Measurements from ENCODE around the gene RPTOR.

RPTOR gene

GRCh38 chr17:80749611-80750010, 205.0 kb downstream of the RPTOR start:
- Histone ChIP-seq H3K36me3 (ENCODE audit: control insufficient read depth in 1 of 2, insufficient read depth in 2 of 2, low read length in 2 of 2) (peaks cover 8% of the 10 kb centered on the region in 2 donors), H3K9ac (ENCODE audit: low read depth in 1 of 2, low read length in 2 of 2) (no peak overlapping the region), H3K27ac (ENCODE audit: low read depth, low read length) (no peak overlapping the region), H3K9me3 (ENCODE audit: control insufficient read depth in 1 of 2, low read length in 2 of 2) (no peaks in the 10 kb centered on the region), H3K4me1 (ENCODE audit: control insufficient read depth in 1 of 2, insufficient read depth in 2 of 2, low read length in 2 of 2) (peaks cover 0 to 3% of the 10 kb centered on the region in 2 donors), H3K4me3 (ENCODE audit: low read depth in 1 of 2, low read length in 2 of 2) (no peak overlapping the region), H3K27me3 (ENCODE audit: control insufficient read depth in 1 of 2, insufficient read depth in 2 of 2, low read length in 2 of 2) (no peaks in the 10 kb centered on the region)

GRCh38 chr17:80750263-80750662, 205.6 kb downstream of the RPTOR start:
- Histone ChIP-seq H3K9me3 (ENCODE audit: control insufficient read depth in 1 of 2, low read length in 2 of 2) (no peaks in the 10 kb centered on the region), H3K27ac (ENCODE audit: low read depth, low read length) (no peak overlapping the region), H3K4me1 (ENCODE audit: control insufficient read depth in 1 of 2, insufficient read depth in 2 of 2, low read length in 2 of 2) (peaks cover 0 to 3% of the 10 kb centered on the region in 2 donors), H3K27me3 (ENCODE audit: control insufficient read depth in 1 of 2, insufficient read depth in 2 of 2, low read length in 2 of 2) (no peaks in the 10 kb centered on the region), H3K9ac (ENCODE audit: low read depth in 1 of 2, low read length in 2 of 2) (no peak overlapping the region), H3K36me3 (ENCODE audit: control insufficient read depth in 1 of 2, insufficient read depth in 2 of 2, low read length in 2 of 2) (peaks cover 8 to 13% of the 10 kb centered on the region in 2 donors), H3K4me3 (ENCODE audit: low read depth in 1 of 2, low read length in 2 of 2) (no peak overlapping the region)

- H3K27me3 ChIP-seq (ENCODE audit: control insufficient read depth in 1 of 2, insufficient read depth in 2 of 2, low read length in 2 of 2): no peaks in the 10 kb centered on the region
- H3K9ac ChIP-seq (ENCODE audit: low read depth in 1 of 2, low read length in 2 of 2): no peak overlapping the region
- no peaks in the 10 kb centered on the region for H3K9me3 ChIP-seq (ENCODE audit: control insufficient read depth in 1 of 2, low read length in 2 of 2)
- H3K4me1 ChIP-seq (ENCODE audit: control insufficient read depth in 1 of 2, insufficient read depth in 2 of 2, low read length in 2 of 2): peaks cover 0 to 3% of the 10 kb centered on the region in 2 donors
- H3K36me3 ChIP-seq (ENCODE audit: control insufficient read depth in 1 of 2, insufficient read depth in 2 of 2, low read length in 2 of 2): peaks cover 8 to 19% of the 10 kb centered on the region in 2 donors
- no peak overlapping the region for H3K27ac ChIP-seq (ENCODE audit: low read depth, low read length)
- H3K4me3 ChIP-seq (ENCODE audit: low read depth in 1 of 2, low read length in 2 of 2): no peak overlapping the region
Measured at GRCh38 chr17:80751070-80751945, 206.7 kb downstream of the RPTOR start.

DNA sequence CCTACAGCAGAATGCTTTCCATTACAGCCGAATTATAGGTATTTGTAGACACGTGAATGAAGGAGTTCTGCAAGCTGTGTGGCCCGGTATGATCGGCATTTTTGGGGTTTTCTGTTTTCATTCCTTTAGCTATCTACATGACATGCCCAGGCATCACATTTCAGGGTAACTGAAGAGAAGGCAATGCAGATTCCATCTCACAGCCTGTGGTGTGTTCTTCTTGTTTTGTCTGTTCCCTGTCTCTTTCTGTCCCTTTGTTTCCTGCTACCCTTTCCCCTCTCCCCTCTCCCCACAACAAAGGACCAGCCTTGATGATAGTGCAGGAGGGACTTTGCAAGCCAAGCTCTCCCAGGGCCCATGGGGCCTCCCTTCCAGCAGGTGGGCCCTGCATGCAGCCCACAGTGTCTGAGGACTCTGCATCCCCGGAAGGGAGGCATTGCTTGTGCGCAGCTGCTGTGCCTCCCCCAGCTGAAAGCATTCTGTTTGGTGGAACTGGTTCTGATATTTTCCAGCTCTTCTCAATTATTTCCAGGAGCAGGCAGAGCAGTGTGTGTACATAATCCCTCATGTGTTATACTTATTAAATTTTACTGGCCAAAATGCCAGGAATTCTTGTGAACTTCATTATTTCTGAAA, 207.4 kb downstream of the RPTOR start:
- H3K9me3 ChIP-seq (ENCODE audit: control insufficient read depth in 1 of 2, low read length in 2 of 2): no peaks in the 10 kb centered on the region
- H3K27me3 ChIP-seq (ENCODE audit: control insufficient read depth in 1 of 2, insufficient read depth in 2 of 2, low read length in 2 of 2): no peaks in the 10 kb centered on the region
- H3K4me3 ChIP-seq (ENCODE audit: low read depth in 1 of 2, low read length in 2 of 2): no peak overlapping the region
- peaks cover 8 to 25% of the 10 kb centered on the region in 2 donors for H3K36me3 ChIP-seq (ENCODE audit: control insufficient read depth in 1 of 2, insufficient read depth in 2 of 2, low read length in 2 of 2)
- H3K27ac ChIP-seq (ENCODE audit: low read depth, low read length): no peak overlapping the region
- H3K4me1 ChIP-seq (ENCODE audit: control insufficient read depth in 1 of 2, insufficient read depth in 2 of 2, low read length in 2 of 2): peaks cover 0 to 3% of the 10 kb centered on the region in 2 donors
- H3K9ac ChIP-seq (ENCODE audit: low read depth in 1 of 2, low read length in 2 of 2): no peak overlapping the region

- Histone ChIP-seq H3K27me3 (ENCODE audit: control insufficient read depth in 1 of 2, insufficient read depth in 2 of 2, low read length in 2 of 2) (no peaks in the 10 kb centered on the region), H3K9me3 (ENCODE audit: control insufficient read depth in 1 of 2, low read length in 2 of 2) (no peaks in the 10 kb centered on the region), H3K36me3 (ENCODE audit: control insufficient read depth in 1 of 2, insufficient read depth in 2 of 2, low read length in 2 of 2) (peaks cover 8 to 27% of the 10 kb centered on the region in 2 donors), H3K27ac (ENCODE audit: low read depth, low read length) (no peak overlapping the region), H3K4me3 (ENCODE audit: low read depth in 1 of 2, low read length in 2 of 2) (no peak overlapping the region), H3K9ac (ENCODE audit: low read depth in 1 of 2, low read length in 2 of 2) (no peak overlapping the region), H3K4me1 (ENCODE audit: control insufficient read depth in 1 of 2, insufficient read depth in 2 of 2, low read length in 2 of 2) (peaks cover 3 to 4% of the 10 kb centered on the region in 2 donors)
Measured at GRCh38 chr17:80753685-80754345, 209.2 kb downstream of the RPTOR start.

GRCh38 chr17:80754846-80755245, 210.2 kb downstream of the RPTOR start:
- Histone ChIP-seq H3K9ac (ENCODE audit: low read depth in 1 of 2, low read length in 2 of 2) (no peak overlapping the region), H3K9me3 (ENCODE audit: control insufficient read depth in 1 of 2, low read length in 2 of 2) (no peaks in the 10 kb centered on the region), H3K27ac (ENCODE audit: low read depth, low read length) (no peak overlapping the region), H3K36me3 (ENCODE audit: control insufficient read depth in 1 of 2, insufficient read depth in 2 of 2, low read length in 2 of 2) (peaks cover 8 to 27% of the 10 kb centered on the region in 2 donors), H3K27me3 (ENCODE audit: control insufficient read depth in 1 of 2, insufficient read depth in 2 of 2, low read length in 2 of 2) (no peaks in the 10 kb centered on the region), H3K4me1 (ENCODE audit: control insufficient read depth in 1 of 2, insufficient read depth in 2 of 2, low read length in 2 of 2) (peaks cover 5 to 9% of the 10 kb centered on the region in 2 donors), H3K4me3 (ENCODE audit: low read depth in 1 of 2, low read length in 2 of 2) (no peak overlapping the region)

DNA sequence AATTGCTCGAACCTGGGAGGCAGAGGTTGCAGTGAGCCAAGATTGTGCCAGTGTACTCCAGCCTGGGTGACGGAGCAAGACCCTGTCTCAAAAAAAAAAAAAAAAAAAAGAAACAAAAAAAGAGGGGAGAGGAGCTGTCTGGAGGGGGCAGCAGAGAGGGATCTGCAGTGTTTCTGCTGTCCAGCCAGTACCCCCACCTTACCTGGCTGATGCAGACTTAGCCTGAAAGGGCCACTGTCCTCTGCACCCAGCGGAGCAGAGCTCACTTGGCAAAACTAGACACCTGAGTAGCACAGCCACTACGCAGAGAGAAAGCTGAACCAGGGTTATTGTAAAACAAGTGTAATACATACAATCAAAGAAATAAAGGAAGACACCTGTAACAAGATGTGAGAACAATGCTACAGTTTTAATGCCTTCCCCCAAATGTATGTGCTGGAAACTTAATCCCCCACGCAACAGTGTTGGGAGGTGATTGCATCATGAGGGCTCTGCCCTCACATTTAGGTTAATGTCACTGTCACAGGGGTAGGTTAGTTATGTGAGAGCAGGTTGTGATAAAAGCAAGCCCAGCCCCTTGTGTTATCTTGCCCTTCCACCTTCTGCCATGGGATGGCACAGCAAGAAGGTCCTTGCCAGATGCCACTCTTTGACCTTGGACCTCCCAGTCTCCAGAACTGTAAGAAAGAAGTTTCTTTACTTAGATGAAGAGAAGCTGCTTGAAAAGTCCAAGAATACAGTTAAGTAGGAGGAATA, 211.2 kb downstream of the RPTOR start:
- Histone ChIP-seq H3K9ac (ENCODE audit: low read depth in 1 of 2, low read length in 2 of 2) (no peak overlapping the region), H3K27me3 (ENCODE audit: control insufficient read depth in 1 of 2, insufficient read depth in 2 of 2, low read length in 2 of 2) (no peaks in the 10 kb centered on the region), H3K4me3 (ENCODE audit: low read depth in 1 of 2, low read length in 2 of 2) (no peak overlapping the region), H3K9me3 (ENCODE audit: control insufficient read depth in 1 of 2, low read length in 2 of 2) (no peaks in the 10 kb centered on the region), H3K27ac (ENCODE audit: low read depth, low read length) (no peak overlapping the region), H3K36me3 (ENCODE audit: control insufficient read depth in 1 of 2, insufficient read depth in 2 of 2, low read length in 2 of 2) (peaks cover 8 to 27% of the 10 kb centered on the region in 2 donors), H3K4me1 (ENCODE audit: control insufficient read depth in 1 of 2, insufficient read depth in 2 of 2, low read length in 2 of 2) (peaks cover 9 to 16% of the 10 kb centered on the region in 2 donors)

GRCh38 chr17:80758481-80759376, 214.1 kb downstream of the RPTOR start:
- H3K4me3 ChIP-seq (ENCODE audit: low read depth in 1 of 2, low read length in 2 of 2): no peak overlapping the region
- peaks cover 9 to 17% of the 10 kb centered on the region in 2 donors for H3K4me1 ChIP-seq (ENCODE audit: control insufficient read depth in 1 of 2, insufficient read depth in 2 of 2, low read length in 2 of 2)
- no peak overlapping the region for H3K9ac ChIP-seq (ENCODE audit: low read depth in 1 of 2, low read length in 2 of 2)
- H3K36me3 ChIP-seq (ENCODE audit: control insufficient read depth in 1 of 2, insufficient read depth in 2 of 2, low read length in 2 of 2): peaks cover 6 to 27% of the 10 kb centered on the region in 2 donors
- H3K9me3 ChIP-seq (ENCODE audit: control insufficient read depth in 1 of 2, low read length in 2 of 2): no peaks in the 10 kb centered on the region
- H3K27ac ChIP-seq (ENCODE audit: low read depth, low read length): no peak overlapping the region
- H3K27me3 ChIP-seq (ENCODE audit: control insufficient read depth in 1 of 2, insufficient read depth in 2 of 2, low read length in 2 of 2): no peaks in the 10 kb centered on the region

GRCh38 chr17:80759377-80759673, 214.7 kb downstream of the RPTOR start:
- Histone ChIP-seq H3K4me3 (ENCODE audit: low read depth in 1 of 2, low read length in 2 of 2) (no peak overlapping the region), H3K9me3 (ENCODE audit: control insufficient read depth in 1 of 2, low read length in 2 of 2) (no peaks in the 10 kb centered on the region), H3K4me1 (ENCODE audit: control insufficient read depth in 1 of 2, insufficient read depth in 2 of 2, low read length in 2 of 2) (peaks cover 9 to 17% of the 10 kb centered on the region in 2 donors), H3K27me3 (ENCODE audit: control insufficient read depth in 1 of 2, insufficient read depth in 2 of 2, low read length in 2 of 2) (no peaks in the 10 kb centered on the region), H3K9ac (ENCODE audit: low read depth in 1 of 2, low read length in 2 of 2) (no peak overlapping the region), H3K36me3 (ENCODE audit: control insufficient read depth in 1 of 2, insufficient read depth in 2 of 2, low read length in 2 of 2) (peaks cover under 1 to 22% of the 10 kb centered on the region in 2 donors), H3K27ac (ENCODE audit: low read depth, low read length) (no peak overlapping the region)
